NCI-H774 (cell line): ENCODE results near the gene CNNM2.
"Not testable (repeated sequence)": the region's sequence is repeated elsewhere in the genome, so short reads cannot be mapped to it uniquely, and the experiment has no call there.

ENCODE experiments used
- DNase-seq: peaks from one replicate; lab custom pipeline; 2025; lab: John Stamatoyannopoulos, UW

CNNM2 gene

GRCh38 chr10:102926842-102927241 is 8.7 kb downstream of the CNNM2 start:
- DNase-seq, result no peak

GRCh38 chr10:102927311-102928010 is 9.4 kb downstream of the CNNM2 start:
- DNase-seq, result no peak

- not testable (repeated sequence) for DNase-seq
Observed at GRCh38 chr10:102928442-102928841, 10.3 kb downstream of the CNNM2 start.

- no peak for DNase-seq
Observed at GRCh38 chr10:102930720-102931119, 12.6 kb downstream of the CNNM2 start.

- no peak for DNase-seq
Observed at GRCh38 chr10:102931643-102932042, 13.5 kb downstream of the CNNM2 start.

- DNase-seq, result no peak
Observed at GRCh38 chr10:102935505-102935904, 17.4 kb downstream of the CNNM2 start.

- no peak for DNase-seq
Observed at GRCh38 chr10:102935939-102936605, 18.0 kb downstream of the CNNM2 start.

GRCh38 chr10:102941401-102941800 is 23.3 kb downstream of the CNNM2 start:
- no peak for DNase-seq

DNA sequence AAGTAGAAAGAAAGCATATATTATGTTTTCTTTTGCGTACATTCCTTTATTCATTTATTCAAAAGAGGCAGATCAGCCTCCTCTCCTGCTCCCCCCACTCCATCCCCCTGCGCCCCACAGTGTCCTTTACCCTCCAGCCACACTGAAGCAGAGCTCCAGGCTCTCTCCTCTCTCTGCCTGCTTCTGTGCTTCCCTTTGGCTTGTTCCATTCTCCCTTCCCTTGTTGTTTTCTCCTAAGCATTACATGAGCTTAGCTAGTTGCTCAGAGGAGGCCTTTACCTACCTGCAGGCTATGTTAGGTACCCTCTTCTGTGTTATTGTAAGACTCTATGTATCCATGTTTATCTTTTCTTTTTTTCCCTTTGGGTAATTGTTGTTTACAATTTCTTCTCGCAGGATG is 27.4 kb downstream of the CNNM2 start:
- no peak for DNase-seq

- no peak for DNase-seq
Observed at GRCh38 chr10:102945962-102946361, 27.9 kb downstream of the CNNM2 start.

- no peak for DNase-seq
Observed at GRCh38 chr10:102946992-102947391, 28.9 kb downstream of the CNNM2 start.

- no peak for DNase-seq
Observed at GRCh38 chr10:102948176-102948575, 30.1 kb downstream of the CNNM2 start.

DNA sequence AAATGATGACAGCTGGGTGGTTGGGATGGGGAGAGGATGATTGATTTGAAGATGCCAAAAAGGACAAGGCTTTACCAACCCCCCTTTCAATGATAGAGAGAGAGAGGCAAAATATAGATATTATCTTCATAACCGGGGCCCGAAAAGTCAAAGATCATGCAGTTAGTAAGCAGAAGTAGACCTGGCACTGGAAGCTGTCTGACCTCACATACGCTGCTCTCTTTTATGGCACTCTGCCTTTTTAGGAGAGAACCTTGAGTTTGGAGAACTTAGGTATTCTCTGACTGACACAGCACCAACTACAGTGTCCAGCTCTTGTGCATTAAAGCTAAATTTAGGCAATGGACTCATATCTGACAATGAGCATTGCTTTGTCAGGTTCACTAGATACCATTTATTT is 30.7 kb downstream of the CNNM2 start:
- DNase-seq, result no peak

- no peak for DNase-seq
Observed at GRCh38 chr10:102949916-102950315, 31.8 kb downstream of the CNNM2 start.

DNA sequence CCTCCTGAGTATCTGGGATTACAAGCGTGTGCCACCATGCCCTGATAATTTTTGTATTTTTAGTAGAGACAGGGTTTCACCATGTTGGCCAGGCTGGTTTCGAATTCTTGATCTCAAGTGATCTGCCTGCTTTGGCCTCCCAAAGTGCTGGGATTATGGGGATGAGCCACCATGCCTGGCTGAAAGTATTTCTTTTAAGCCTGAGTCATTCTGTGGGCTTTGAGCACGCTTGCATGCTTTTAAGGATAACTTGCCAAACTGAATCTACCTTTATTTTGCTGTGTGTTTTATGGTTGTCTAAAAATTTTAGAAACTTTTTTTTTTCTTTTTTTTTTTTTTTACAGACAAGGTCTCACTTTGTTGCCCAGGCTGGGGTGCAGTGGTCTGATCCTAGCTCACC is 33.2 kb downstream of the CNNM2 start:
- no peak for DNase-seq

DNA sequence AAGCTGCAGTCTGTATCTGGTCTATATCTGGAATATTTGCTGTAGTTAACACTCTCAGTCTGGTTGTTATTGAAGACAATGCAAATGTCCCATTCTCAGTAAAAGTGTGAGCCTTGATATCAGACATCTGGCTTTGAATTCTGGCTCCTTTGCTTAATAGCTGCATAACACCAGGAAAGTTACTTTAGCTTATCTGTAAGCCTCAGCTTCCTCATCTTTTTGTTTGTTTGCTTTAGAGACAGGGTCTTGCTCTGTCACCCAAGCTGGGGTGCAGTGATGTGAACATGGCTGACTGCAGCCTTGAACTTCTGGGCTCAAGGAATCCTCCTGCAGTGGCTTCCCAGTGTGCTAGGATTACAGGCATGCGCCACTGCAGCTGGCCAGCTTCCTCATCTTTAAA is 41.3 kb downstream of the CNNM2 start:
- no peak for DNase-seq

GRCh38 chr10:102960157-102960556 is 42.1 kb downstream of the CNNM2 start:
- DNase-seq, result no peak

DNA sequence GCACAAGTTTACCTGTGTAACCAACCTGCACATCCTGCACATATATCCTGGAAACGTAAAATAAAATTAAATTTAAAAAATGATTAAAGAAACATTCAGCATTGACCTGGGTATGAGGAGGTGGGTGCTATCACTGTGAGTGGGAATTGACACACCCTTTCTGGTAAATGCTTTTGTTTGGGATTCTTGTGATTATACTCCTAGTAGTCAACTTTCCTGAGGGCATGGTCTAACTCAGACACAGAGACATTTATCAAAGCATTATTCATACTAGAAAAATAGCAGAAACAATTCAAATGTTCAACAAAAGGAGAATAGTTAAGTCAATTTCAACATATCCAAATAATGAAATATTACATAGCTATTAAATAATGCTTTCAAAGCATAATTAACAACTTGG is 44.2 kb downstream of the CNNM2 start:
- DNase-seq, result no peak

- no peak for DNase-seq
Observed at GRCh38 chr10:102962951-102963755, 45.1 kb downstream of the CNNM2 start.

DNA sequence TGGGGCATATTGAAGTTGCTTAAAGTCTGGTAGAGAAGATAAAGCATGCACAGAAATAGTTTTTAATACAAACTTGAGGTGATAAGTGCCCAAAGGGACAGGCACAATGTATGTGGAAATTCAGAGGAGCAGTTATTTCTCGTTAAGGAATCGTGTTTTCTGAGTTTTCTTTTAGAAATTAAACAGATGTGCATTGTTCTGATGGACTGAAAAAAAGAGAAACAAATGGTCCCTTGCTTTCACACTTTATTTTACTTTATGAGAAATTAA is 45.6 kb downstream of the CNNM2 start:
- DNase-seq, result no peak

GRCh38 chr10:102964064-102964463 is 46.0 kb downstream of the CNNM2 start:
- DNase-seq, result not testable (repeated sequence)

- no peak for DNase-seq
Observed at GRCh38 chr10:102964713-102965112, 46.6 kb downstream of the CNNM2 start.

DNA sequence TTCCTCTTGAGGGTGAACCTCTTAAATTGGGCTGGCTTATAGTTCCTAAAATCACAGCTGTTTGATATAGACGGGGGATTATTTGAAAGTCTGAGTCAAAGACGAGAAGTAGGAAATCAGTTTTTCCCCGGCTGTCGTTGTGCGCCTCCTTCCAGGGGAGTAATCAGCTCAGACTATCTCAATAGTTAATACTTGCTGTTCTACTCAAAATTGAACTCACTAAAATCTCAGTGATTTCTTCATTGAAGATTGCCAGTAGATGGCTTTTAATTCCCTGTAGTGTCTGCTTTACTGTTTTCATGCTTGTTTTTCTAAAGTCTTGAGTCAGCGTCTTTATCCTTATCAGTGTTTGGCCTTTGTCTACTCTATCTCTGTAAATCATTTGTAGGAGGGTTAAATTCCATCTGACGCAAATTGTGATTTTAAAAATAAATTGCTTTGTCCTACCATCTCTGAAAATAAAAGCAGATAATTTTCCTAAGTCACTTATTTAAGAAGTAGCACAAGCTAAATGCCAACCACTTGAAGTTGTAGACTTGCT is 47.3 kb downstream of the CNNM2 start:
- no peak for DNase-seq
